ENCODE results near the gene SYP. TPM values are rescaled to one million over a fixed set of nuclear protein-coding genes. Genes with fewer than 3 reads are reported as not detected.

Gene SYP
- total and polyA plus RNA-seq, 3 donors from 2014 or later: 1.7 to 3.4 (median 2.5) TPM

DNA sequence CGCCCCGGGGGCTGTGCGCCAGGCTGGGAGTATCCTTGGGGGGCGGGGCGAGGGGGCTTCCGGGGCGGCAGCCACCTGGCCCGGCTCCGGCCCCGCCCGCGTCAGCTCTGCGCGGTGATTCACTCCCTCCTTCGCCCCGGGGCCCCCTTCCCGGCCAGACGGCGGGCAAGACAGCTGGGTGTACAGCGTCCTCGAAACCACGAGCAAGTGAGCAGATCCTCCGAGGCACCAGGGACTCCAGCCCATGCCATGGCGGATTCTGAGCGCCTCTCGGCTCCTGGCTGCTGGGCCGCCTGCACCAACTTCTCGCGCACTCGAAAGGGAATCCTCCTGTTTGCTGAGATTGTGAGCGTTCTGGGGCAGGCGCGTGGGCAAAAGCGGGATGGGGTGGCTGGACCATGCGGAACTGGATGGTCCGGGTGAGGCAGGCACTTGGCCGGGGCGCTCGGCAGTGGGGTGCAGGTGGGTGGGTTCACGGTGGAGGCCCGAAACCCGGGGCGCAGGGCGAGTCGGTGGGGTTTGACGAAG is 28.2 kb downstream of the SYP start, which contains the start of gene PLP2:
Gene PLP2, plus strand, starts transcription at position 147 of the 528 bp plus-strand sequence. Its CDS starts 103 bp downstream, at position 250.
- peak within 1 kb of the TSS; percentile 48 to 64 for H3K4me3 ChIP-seq
- no peaks in the 10 kb centered on the region for H3K36me3 ChIP-seq (ENCODE audit: low read depth, missing control alignments)
- WGBS, 2 donors: 0% methylated on average over 23 of the region's 46 CpGs; no CpG with 5 or more reads in 1 of the 2 donors
- H3K4me1 ChIP-seq: no peaks in the 10 kb centered on the region
- intact Hi-C loops (cut with DNase I; ENCODE audit: low total_unique reads): no loop called here
- no peaks in the 10 kb centered on the region for H3K9me3 ChIP-seq
- H3K27ac ChIP-seq: peak within 1 kb of the TSS; percentile 72 to 83
- TF ChIP-seq, protein P1, sequence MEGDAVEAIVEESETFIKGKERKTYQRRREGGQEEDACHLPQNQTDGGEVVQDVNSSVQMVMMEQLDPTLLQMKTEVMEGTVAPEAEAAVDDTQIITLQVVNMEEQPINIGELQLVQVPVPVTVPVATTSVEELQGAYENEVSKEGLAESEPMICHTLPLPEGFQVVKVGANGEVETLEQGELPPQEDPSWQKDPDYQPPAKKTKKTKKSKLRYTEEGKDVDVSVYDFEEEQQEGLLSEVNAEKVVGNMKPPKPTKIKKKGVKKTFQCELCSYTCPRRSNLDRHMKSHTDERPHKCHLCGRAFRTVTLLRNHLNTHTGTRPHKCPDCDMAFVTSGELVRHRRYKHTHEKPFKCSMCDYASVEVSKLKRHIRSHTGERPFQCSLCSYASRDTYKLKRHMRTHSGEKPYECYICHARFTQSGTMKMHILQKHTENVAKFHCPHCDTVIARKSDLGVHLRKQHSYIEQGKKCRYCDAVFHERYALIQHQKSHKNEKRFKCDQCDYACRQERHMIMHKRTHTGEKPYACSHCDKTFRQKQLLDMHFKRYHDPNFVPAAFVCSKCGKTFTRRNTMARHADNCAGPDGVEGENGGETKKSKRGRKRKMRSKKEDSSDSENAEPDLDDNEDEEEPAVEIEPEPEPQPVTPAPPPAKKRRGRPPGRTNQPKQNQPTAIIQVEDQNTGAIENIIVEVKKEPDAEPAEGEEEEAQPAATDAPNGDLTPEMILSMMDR (IDR thresholded peaks at IDR 0.05): no peak
- TF ChIP-seq POLR2A (IDR thresholded peaks at IDR 0.05): no peak
- DNase-seq: peak; percentile 34
- no peaks in the 10 kb centered on the region for H3K27me3 ChIP-seq

DNA sequence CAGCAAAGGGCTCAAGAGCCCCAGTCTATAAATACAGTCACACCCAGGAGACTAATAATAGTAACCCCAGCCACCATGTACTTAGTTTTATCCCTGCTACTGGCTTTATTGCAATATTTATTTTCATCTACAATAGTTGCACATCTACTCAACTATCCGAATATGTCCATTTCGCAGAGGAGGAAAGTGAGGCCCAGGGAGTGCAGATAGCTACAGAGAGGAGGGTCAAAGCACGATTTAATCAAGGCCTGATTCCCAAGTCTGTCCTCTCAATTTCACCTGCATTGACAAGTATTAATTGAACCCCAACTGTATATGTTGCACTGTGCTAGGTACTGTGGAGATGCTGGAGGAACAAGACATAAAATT is 32.3 kb downstream of the SYP start:
- intact Hi-C loops (cut with DNase I; ENCODE audit: low total_unique reads): no loop called here
- no peak for TF ChIP-seq POLR2A (IDR thresholded peaks at IDR 0.05)
- TF ChIP-seq, protein P1 (IDR thresholded peaks at IDR 0.05): no peak
- DNase-seq: no peak
- H3K4me1 ChIP-seq: no peaks in the 10 kb centered on the region
- peak overlapping the region; percentile 70 to 79 for H3K27ac ChIP-seq
- H3K9me3 ChIP-seq: no peaks in the 10 kb centered on the region
- no peak overlapping the region for H3K4me3 ChIP-seq
- H3K36me3 ChIP-seq (ENCODE audit: low read depth, missing control alignments): no peaks in the 10 kb centered on the region
- no peaks in the 10 kb centered on the region for H3K27me3 ChIP-seq
- WGBS, 2 donors: 77 to 89% methylated on average over 3 of the region's 3 CpGs

DNA sequence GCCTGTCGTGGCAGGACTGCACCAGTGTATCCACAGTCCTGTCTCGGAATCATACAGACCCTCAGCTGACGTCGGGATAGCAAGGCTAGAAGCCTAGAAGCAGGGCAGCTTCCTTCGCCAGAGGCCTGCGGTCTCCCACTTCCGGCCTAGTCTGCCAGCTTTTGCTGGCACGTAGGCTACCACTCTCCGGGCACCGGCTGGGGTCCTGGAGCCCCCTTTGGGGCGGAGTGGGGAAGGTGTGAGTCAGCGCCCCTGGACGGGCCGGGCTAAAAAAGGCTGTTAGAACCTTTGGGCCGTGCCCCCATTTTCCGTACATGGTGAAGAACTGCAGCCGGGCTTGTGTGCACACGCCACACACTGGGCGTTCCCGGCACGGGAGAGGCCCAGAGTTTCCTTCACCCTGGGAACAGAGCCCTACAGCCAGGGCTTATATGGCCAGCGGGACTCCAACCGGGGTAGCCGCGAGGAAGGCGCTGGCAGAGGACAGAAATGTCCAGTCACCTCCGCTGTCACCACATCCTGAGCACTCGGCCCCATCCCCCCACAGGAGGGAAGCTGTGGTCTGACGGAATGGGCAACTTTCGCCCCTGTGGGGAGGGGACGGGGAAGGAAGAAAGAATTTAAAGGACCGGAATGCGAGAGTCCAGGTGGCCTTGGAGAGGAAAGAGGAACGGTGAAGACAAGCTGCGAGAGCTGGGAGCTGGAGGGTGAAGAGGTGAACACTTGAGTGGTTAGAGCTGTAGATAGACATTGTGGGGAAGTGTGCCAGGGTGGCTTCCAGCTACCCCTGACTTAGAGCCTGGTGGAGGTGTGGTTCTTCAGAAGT is 32.9 kb downstream of the SYP start:
- Histone ChIP-seq H3K4me1 (no peaks in the 10 kb centered on the region), H3K36me3 (ENCODE audit: low read depth, missing control alignments) (no peaks in the 10 kb centered on the region), H3K27ac (peak overlapping the region; percentile 70 to 79), H3K9me3 (no peaks in the 10 kb centered on the region), H3K27me3 (no peaks in the 10 kb centered on the region), H3K4me3 (peak overlapping the region in 1 of 2 donors; percentile 18)
- 11 to 15% methylated on average over 8 to 32 of the region's 35 CpGs for WGBS, 2 donors
- no peak for TF ChIP-seq POLR2A (IDR thresholded peaks at IDR 0.05)
- intact Hi-C loops (cut with DNase I; ENCODE audit: low total_unique reads): no loop called here
- DNase-seq: peak; percentile 38

DNA sequence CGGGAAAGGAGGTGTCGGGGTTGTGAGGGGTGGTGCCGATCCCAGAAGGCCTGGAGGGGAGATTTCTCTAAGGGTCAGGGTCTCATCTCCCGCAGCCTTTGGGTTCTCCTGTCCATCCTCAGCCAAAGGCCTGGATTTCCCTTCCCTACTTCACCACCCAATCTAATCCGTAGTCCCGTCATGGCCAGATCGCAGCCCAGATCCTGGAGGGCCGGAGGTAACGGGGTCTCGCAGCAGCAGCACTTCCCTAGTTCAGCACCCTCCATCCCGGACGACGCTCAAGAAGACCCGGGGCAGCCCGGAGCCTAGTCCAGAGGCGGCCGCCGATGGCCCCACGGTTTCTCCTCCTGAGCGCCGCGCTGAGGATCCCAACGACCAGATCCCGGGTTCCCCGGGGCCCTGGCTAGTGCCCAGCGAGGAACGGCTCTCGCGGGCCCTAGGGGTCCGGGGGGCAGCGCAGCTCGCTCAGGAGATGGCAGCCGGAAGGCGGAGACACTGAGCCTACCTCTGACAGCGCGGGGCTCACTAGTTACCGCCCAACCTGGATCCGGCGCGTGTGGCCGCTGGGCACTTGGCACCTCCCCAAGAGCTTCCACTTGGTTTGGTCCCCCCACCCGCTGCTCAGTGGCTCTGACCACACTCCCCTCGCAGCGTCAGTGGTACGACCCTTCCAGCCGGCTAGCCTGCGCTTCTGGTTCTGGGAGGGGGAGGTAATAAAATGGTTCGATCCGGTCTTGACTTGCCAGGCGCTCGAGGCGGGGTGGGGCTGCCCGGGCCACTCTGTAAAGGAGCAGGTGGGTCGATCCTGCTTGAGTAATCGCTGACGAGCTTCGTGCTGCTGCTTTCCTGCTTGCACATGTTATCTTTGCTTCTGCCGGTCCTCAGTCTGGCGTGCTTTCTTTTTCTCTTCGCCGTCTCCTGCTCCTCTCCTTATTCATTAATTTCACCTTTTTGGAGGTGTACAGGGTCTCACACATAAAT is 33.8 kb downstream of the SYP start:
- no peaks in the 10 kb centered on the region for H3K36me3 ChIP-seq (ENCODE audit: low read depth, missing control alignments)
- intact Hi-C loops (cut with DNase I; ENCODE audit: low total_unique reads): no loop called here

More for the DNA sequence above, 33.8 kb downstream of the SYP start:
- TF ChIP-seq, protein P1 (IDR thresholded peaks at IDR 0.05): no peak
- TF ChIP-seq POLR2A (IDR thresholded peaks at IDR 0.05): no peak
- H3K27ac ChIP-seq: peak overlapping the region; percentile 70 to 79
- H3K27me3 ChIP-seq: no peaks in the 10 kb centered on the region
- 18 to 20% methylated on average over 11 to 54 of the region's 61 CpGs for WGBS, 2 donors
- no peaks in the 10 kb centered on the region for H3K9me3 ChIP-seq
- H3K4me1 ChIP-seq: no peaks in the 10 kb centered on the region
- peak; percentile 75 for DNase-seq
- peak overlapping the region in 1 of 2 donors; percentile 18 for H3K4me3 ChIP-seq

Measured in testis (tissue), 3 donors.